Neuronal stem cell (in vitro differentiated cells): Measurements from ENCODE around the gene TCTA.

Source experiments
- DNase-seq: peaks from one replicate; pipeline ENCODE4 v3.0.0-alpha.2; 2013; ENCODE audit warnings: low spot score
- H2AFZ ChIP-seq: one replicate; pipeline ENCODE4 v1.6.1; 2013; ENCODE audit warnings: mild to moderate bottlenecking, low read length, inconsistent platforms
- H2AK5ac ChIP-seq: 2 replicates; pipeline ENCODE4 v1.6.1; 2013; ENCODE audit warnings: low read depth, mild to moderate bottlenecking, inconsistent platforms, low read length, moderate library complexity, mixed read lengths
- H2BK120ac ChIP-seq: 2 replicates; pipeline ENCODE4 v1.6.1; 2013; ENCODE audit warnings: low read depth, mild to moderate bottlenecking, inconsistent platforms, low read length, moderate library complexity, mixed read lengths
- H2BK12ac ChIP-seq: one replicate; pipeline ENCODE4 v1.6.1; 2013; ENCODE audit warnings: low read length, inconsistent platforms
- H2BK15ac ChIP-seq: 2 replicates; pipeline ENCODE4 v1.6.1; 2013; ENCODE audit warnings: mild to moderate bottlenecking, low read length, inconsistent platforms, mixed read lengths
- H2BK5ac ChIP-seq: one replicate; pipeline ENCODE4 v1.6.1; 2013; ENCODE audit warnings: inconsistent platforms, mild to moderate bottlenecking, low read length, moderate library complexity
- H3K14ac ChIP-seq: one replicate; pipeline ENCODE4 v1.6.1; 2013; ENCODE audit warnings: low read length, inconsistent platforms
- H3K18ac ChIP-seq: 2 replicates; pipeline ENCODE4 v1.6.1; 2013; ENCODE audit warnings: low read length, inconsistent platforms
- H3K23ac ChIP-seq: 2 replicates; pipeline ENCODE4 v1.6.1; 2013; ENCODE audit warnings: low read depth, mild to moderate bottlenecking, mixed read lengths, low read length, inconsistent platforms; ENCODE audit not compliant: poor library complexity
- H3K27ac ChIP-seq: replicated peaks from 3 replicates; pipeline ENCODE4 v1.5.1; 2013; ENCODE audit warnings: low read length, inconsistent platforms
- H3K27me3 ChIP-seq, 3 experiments: 2 replicates each; pipeline ENCODE4 v1.6.1; 2013; ENCODE audit warnings: low read length in 3 of 3, mild to moderate bottlenecking in 2 of 3, inconsistent platforms in 1 of 3, low read depth in 1 of 3, mixed read lengths in 1 of 3, moderate library complexity in 1 of 3; ENCODE audit not compliant: control insufficient read depth in 3 of 3, insufficient read depth in 3 of 3
- H3K36me3 ChIP-seq, 2 donors: replicated peaks in 1 of 2; 2 replicates each; pipeline ENCODE4 v1.6.1; 2013; ENCODE audit warnings: low read length in 2 of 2; ENCODE audit not compliant: control insufficient read depth in 2 of 2, insufficient read depth in 2 of 2
- H3K4ac ChIP-seq: 2 replicates; pipeline ENCODE4 v1.6.1; 2013; ENCODE audit warnings: inconsistent platforms, mild to moderate bottlenecking, low read length, moderate library complexity
- H3K4me1 ChIP-seq, 2 donors: 1 replicate in 1 of 2; 2 replicates in 1 of 2; pipeline ENCODE4 v1.6.1; 2013; ENCODE audit warnings: low read length in 2 of 2, low read depth in 1 of 2; ENCODE audit not compliant: control insufficient read depth in 2 of 2, insufficient read depth in 1 of 2
- H3K4me2 ChIP-seq: one replicate; pipeline ENCODE4 v1.6.1; 2013; ENCODE audit warnings: mild to moderate bottlenecking, low read length, inconsistent platforms; ENCODE audit not compliant: insufficient read depth, poor library complexity, severe bottlenecking
- H3K4me3 ChIP-seq, 2 donors: 2 replicates each; pipeline ENCODE4 v1.5.1; 2013; ENCODE audit warnings: low read length in 2 of 2, mild to moderate bottlenecking in 2 of 2, inconsistent platforms in 1 of 2, moderate library complexity in 1 of 2
- H3K79me1 ChIP-seq: one replicate; pipeline ENCODE4 v1.6.1; 2013; ENCODE audit warnings: low read depth, mild to moderate bottlenecking, inconsistent platforms, low read length, moderate library complexity
- H3K9ac ChIP-seq: one replicate; pipeline ENCODE4 v1.6.1; 2013; ENCODE audit warnings: mild to moderate bottlenecking, low read depth, low read length, inconsistent platforms; ENCODE audit not compliant: poor library complexity
- H3K9me3 ChIP-seq, 2 donors: replicated peaks in 1 of 2; 2 replicates each; pipeline versions ENCODE3 to v1.6.1; 2013; ENCODE audit warnings: low read length in 2 of 2, mild to moderate bottlenecking in 2 of 2, inconsistent platforms in 1 of 2, low read depth in 1 of 2, mixed read lengths in 1 of 2, moderate library complexity in 1 of 2; ENCODE audit not compliant: control insufficient read depth in 2 of 2, insufficient read depth in 1 of 2
- H4K8ac ChIP-seq: one replicate; pipeline ENCODE4 v1.6.1; 2013; ENCODE audit warnings: low read depth, mild to moderate bottlenecking, inconsistent platforms, low read length, moderate library complexity
- H4K91ac ChIP-seq: one replicate; pipeline ENCODE4 v1.6.1; 2013; ENCODE audit warnings: low read length, low read depth, mild to moderate bottlenecking, inconsistent platforms; ENCODE audit not compliant: poor library complexity
- WGBS, 2 donors: extraction: QIAGEN DNeasy Blood & Tissue Kit; methylation state at CpG; one replicate each; pipeline ENCODE4 v1.1.7; 2013; ENCODE audit warnings: missing lambda C conversion rate in 2 of 2, mixed read lengths in 1 of 2; ENCODE audit not compliant: insufficient read length in 2 of 2, insufficient replicate concordance in 1 of 2; ENCODE audit errors: extremely low coverage in 2 of 2; 5-methylcytosine and 5-hydroxymethylcytosine counted together

TCTA gene

GRCh38 chr3:49460956-49461355, 48.7 kb downstream of the TCTA start:
- no CpG with 5 or more reads among the region's 4 CpGs for WGBS, 2 donors

GRCh38 chr3:49461443-49462171, 49.4 kb downstream of the TCTA start:
- Histone ChIP-seq H3K27ac (peak overlapping the region; percentile 93), H3K4ac (no peak overlapping the region), H3K4me2 (peak overlapping the region; percentile 22), H3K27me3 (no peaks in the 10 kb centered on the region), H4K91ac (no peak overlapping the region), H3K9me3 (no peaks in the 10 kb centered on the region), H3K4me1 (peaks cover 37 to 39% of the 10 kb centered on the region in 2 donors), H3K36me3 (no peaks in the 10 kb centered on the region), H2BK15ac (no peak overlapping the region), H3K4me3 (no peak overlapping the region), H2BK12ac (peak overlapping the region; percentile 97), H3K79me1 (no peaks in the 10 kb centered on the region), H2BK5ac (peak overlapping the region; percentile 94), H3K23ac (no peak overlapping the region), H3K18ac (peak overlapping the region; percentile 97), H2AFZ (peak overlapping the region; percentile 72), H3K9ac (no peak overlapping the region), H2AK5ac (peak overlapping the region; percentile 91), H2BK120ac (peak overlapping the region; percentile 84), H3K14ac (no peak overlapping the region), H4K8ac (no peak overlapping the region)
- no CpG with 5 or more reads among the region's 1 CpG for WGBS, 2 donors
- DNase-seq, result no peak

More at GRCh38 chr3:49460956-49461355, 48.7 kb downstream of the TCTA start:
- Histone ChIP-seq H4K91ac (peak overlapping the region; percentile 79), H3K4me2 (no peak overlapping the region), H2AFZ (peak overlapping the region; percentile 72), H3K18ac (peak overlapping the region; percentile 97), H2BK15ac (peak overlapping the region; percentile 68), H3K79me1 (no peaks in the 10 kb centered on the region), H2BK120ac (peak overlapping the region; percentile 84), H3K36me3 (no peaks in the 10 kb centered on the region), H3K9ac (no peak overlapping the region), H3K27me3 (no peaks in the 10 kb centered on the region), H3K27ac (peak overlapping the region; percentile 93), H2BK5ac (peak overlapping the region; percentile 94), H3K9me3 (no peaks in the 10 kb centered on the region), H3K23ac (peak overlapping the region; percentile 12), H3K4me3 (no peak overlapping the region), H4K8ac (peak overlapping the region; percentile 7), H2AK5ac (peak overlapping the region; percentile 91), H3K14ac (peak overlapping the region; percentile 42), H2BK12ac (peak overlapping the region; percentile 97), H3K4ac (peak overlapping the region; percentile 57), H3K4me1 (peaks cover 35 to 39% of the 10 kb centered on the region in 2 donors)
- DNase-seq, result no peak

GRCh38 chr3:49462222-49462621, 50.0 kb downstream of the TCTA start:
- Histone ChIP-seq H4K8ac (no peak overlapping the region), H3K36me3 (no peaks in the 10 kb centered on the region), H3K27ac (peak overlapping the region; percentile 93), H3K14ac (no peak overlapping the region), H2BK120ac (no peak overlapping the region), H2BK15ac (no peak overlapping the region), H3K9ac (no peak overlapping the region), H3K4ac (no peak overlapping the region), H4K91ac (no peak overlapping the region), H3K9me3 (no peaks in the 10 kb centered on the region), H2AFZ (peak overlapping the region; percentile 72), H3K4me3 (no peak overlapping the region), H3K18ac (no peak overlapping the region), H2BK12ac (no peak overlapping the region), H3K23ac (no peak overlapping the region), H3K79me1 (no peaks in the 10 kb centered on the region), H2BK5ac (no peak overlapping the region), H2AK5ac (no peak overlapping the region), H3K27me3 (no peaks in the 10 kb centered on the region), H3K4me1 (peaks cover 37 to 39% of the 10 kb centered on the region in 2 donors), H3K4me2 (peak overlapping the region; percentile 19)
- DNase-seq, result no peak
- WGBS, 2 donors, result no CpG with 5 or more reads among the region's 3 CpGs

GRCh38 chr3:49465270-49466034, 53.2 kb downstream of the TCTA start:
- H3K36me3 ChIP-seq, result no peaks in the 10 kb centered on the region
- peaks cover 30% of the 10 kb centered on the region in 2 donors for H3K4me1 ChIP-seq
- no peaks in the 10 kb centered on the region for H3K9me3 ChIP-seq
- H3K23ac ChIP-seq, result no peak overlapping the region
- H3K14ac ChIP-seq, result no peak overlapping the region
- peak overlapping the region; percentile 7 for H2BK5ac ChIP-seq
- no peaks in the 10 kb centered on the region for H3K27me3 ChIP-seq
- no peak overlapping the region for H4K8ac ChIP-seq
- H3K18ac ChIP-seq, result peak overlapping the region; percentile 88
- H2AK5ac ChIP-seq, result peak overlapping the region; percentile 10
- H3K4me2 ChIP-seq, result no peak overlapping the region
- peak overlapping the region; percentile 46 for H2BK15ac ChIP-seq
- H4K91ac ChIP-seq, result peak overlapping the region; percentile 60
- no peaks in the 10 kb centered on the region for H3K79me1 ChIP-seq
- no peak overlapping the region for H2BK120ac ChIP-seq
- peak overlapping the region; percentile 91 for H2AFZ ChIP-seq
- no peak for DNase-seq
- H3K4me3 ChIP-seq, result no peak overlapping the region
- H3K27ac ChIP-seq, result peak overlapping the region; percentile 67
- no CpG with 5 or more reads among the region's 18 CpGs for WGBS, 2 donors
- H3K4ac ChIP-seq, result no peak overlapping the region
- peak overlapping the region; percentile 34 for H2BK12ac ChIP-seq
- H3K9ac ChIP-seq, result no peak overlapping the region
